Type B pancreatic cell (in vitro differentiated cells): Measurements from ENCODE around the gene SLC5A9. TPM values are rescaled to one million over a fixed set of nuclear protein-coding genes. Genes with fewer than 3 reads are reported as not detected.
"Not testable (repeated sequence)": the region's sequence is repeated elsewhere in the genome, so short reads cannot be mapped to it uniquely, and the experiment has no call there.

Experiments used
- DNase-seq: peaks from one replicate; pipeline ENCODE4 v3.0.0; 2021; ENCODE audit warnings: mixed read lengths; ENCODE audit not compliant: unreplicated experiment; ENCODE audit errors: extremely low spot score
- H3K27ac Mint-ChIP-seq: 2 replicates; pipeline ENCODE4 v1.8.0; 2021; ENCODE audit warnings: mild to moderate bottlenecking, mixed read lengths
- H3K27me3 Mint-ChIP-seq: 2 replicates; pipeline ENCODE4 v1.8.0; 2021; ENCODE audit warnings: mixed read lengths
- H3K36me3 Mint-ChIP-seq: 2 replicates; pipeline ENCODE4 v1.8.0; 2021; ENCODE audit warnings: mixed read lengths
- H3K4me1 Mint-ChIP-seq: one replicate; pipeline ENCODE4 v1.8.0; 2021; ENCODE audit warnings: mixed read lengths; ENCODE audit not compliant: unreplicated experiment
- H3K4me3 Mint-ChIP-seq: 2 replicates; pipeline ENCODE4 v1.8.0; 2021; ENCODE audit warnings: mild to moderate bottlenecking, mixed read lengths
- H3K9me3 Mint-ChIP-seq: 2 replicates; pipeline ENCODE4 v1.8.0; 2021; ENCODE audit warnings: mixed read lengths
- total RNA-seq: library from RNA; stranded (reverse); gene quantifications from 2 replicates; pipeline ENCODE4 v1.2.1, GENCODE V29; 2021; ENCODE audit warnings: low replicate concordance
- TF ChIP-seq, protein P1 (sequence below): fragments of 200-600 bp; sonication (generic); conservative IDR thresholded peaks from 2 replicates; pipeline ENCODE4 v1.5.0; 2021; ENCODE audit warnings: antibody characterized with exemption, mild to moderate bottlenecking

Gene SLC5A9
- total RNA-seq, 1 donor from 2014 or later: 1.6 TPM

GRCh38 chr1:48251821-48252220 is 29.3 kb downstream of the SLC5A9 start:
- DNase-seq: no peak
- Mint-ChIP-seq H3K27me3 (no peaks in the 10 kb centered on the region), H3K27ac (no peak overlapping the region), H3K9me3 (no peaks in the 10 kb centered on the region), H3K4me3 (no peak overlapping the region), H3K4me1 (no peaks in the 10 kb centered on the region), H3K36me3 (no peaks in the 10 kb centered on the region)
- TF ChIP-seq, protein P1, sequence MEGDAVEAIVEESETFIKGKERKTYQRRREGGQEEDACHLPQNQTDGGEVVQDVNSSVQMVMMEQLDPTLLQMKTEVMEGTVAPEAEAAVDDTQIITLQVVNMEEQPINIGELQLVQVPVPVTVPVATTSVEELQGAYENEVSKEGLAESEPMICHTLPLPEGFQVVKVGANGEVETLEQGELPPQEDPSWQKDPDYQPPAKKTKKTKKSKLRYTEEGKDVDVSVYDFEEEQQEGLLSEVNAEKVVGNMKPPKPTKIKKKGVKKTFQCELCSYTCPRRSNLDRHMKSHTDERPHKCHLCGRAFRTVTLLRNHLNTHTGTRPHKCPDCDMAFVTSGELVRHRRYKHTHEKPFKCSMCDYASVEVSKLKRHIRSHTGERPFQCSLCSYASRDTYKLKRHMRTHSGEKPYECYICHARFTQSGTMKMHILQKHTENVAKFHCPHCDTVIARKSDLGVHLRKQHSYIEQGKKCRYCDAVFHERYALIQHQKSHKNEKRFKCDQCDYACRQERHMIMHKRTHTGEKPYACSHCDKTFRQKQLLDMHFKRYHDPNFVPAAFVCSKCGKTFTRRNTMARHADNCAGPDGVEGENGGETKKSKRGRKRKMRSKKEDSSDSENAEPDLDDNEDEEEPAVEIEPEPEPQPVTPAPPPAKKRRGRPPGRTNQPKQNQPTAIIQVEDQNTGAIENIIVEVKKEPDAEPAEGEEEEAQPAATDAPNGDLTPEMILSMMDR: no peak

GRCh38 chr1:48254254-48254653 is 31.7 kb downstream of the SLC5A9 start:
- Mint-ChIP-seq H3K9me3 (no peaks in the 10 kb centered on the region), H3K4me1 (no peaks in the 10 kb centered on the region), H3K27me3 (no peaks in the 10 kb centered on the region), H3K4me3 (no peak overlapping the region), H3K36me3 (no peaks in the 10 kb centered on the region), H3K27ac (no peak overlapping the region)
- DNase-seq: no peak
- TF ChIP-seq, protein P1: no peak

- H3K36me3 Mint-ChIP-seq: no peaks in the 10 kb centered on the region
- no peak overlapping the region for H3K27ac Mint-ChIP-seq
- no peaks in the 10 kb centered on the region for H3K9me3 Mint-ChIP-seq
- TF ChIP-seq, protein P1: no peak
- no peak overlapping the region for H3K4me3 Mint-ChIP-seq
- no peak for DNase-seq
- no peaks in the 10 kb centered on the region for H3K27me3 Mint-ChIP-seq
- H3K4me1 Mint-ChIP-seq: no peaks in the 10 kb centered on the region
Observed at GRCh38 chr1:48258106-48258505, 35.6 kb downstream of the SLC5A9 start.

GRCh38 chr1:48261881-48262400 is 39.4 kb downstream of the SLC5A9 start:
- no peaks in the 10 kb centered on the region for H3K27me3 Mint-ChIP-seq
- DNase-seq: no peak

GRCh38 chr1:48263041-48263440 is 40.5 kb downstream of the SLC5A9 start:
- Mint-ChIP-seq H3K9me3 (no peaks in the 10 kb centered on the region), H3K4me3 (no peak overlapping the region), H3K27ac (no peak overlapping the region), H3K36me3 (no peaks in the 10 kb centered on the region), H3K27me3 (no peaks in the 10 kb centered on the region), H3K4me1 (no peaks in the 10 kb centered on the region)
- DNase-seq: no peak
- TF ChIP-seq, protein P1: no peak

More at GRCh38 chr1:48261881-48262400, 39.4 kb downstream of the SLC5A9 start:
- H3K4me3 Mint-ChIP-seq: no peak overlapping the region
- H3K4me1 Mint-ChIP-seq: no peaks in the 10 kb centered on the region
- H3K27ac Mint-ChIP-seq: no peak overlapping the region
- H3K36me3 Mint-ChIP-seq: no peaks in the 10 kb centered on the region
- TF ChIP-seq, protein P1: no peak
- no peaks in the 10 kb centered on the region for H3K9me3 Mint-ChIP-seq

GRCh38 chr1:48266576-48266975 is 44.1 kb downstream of the SLC5A9 start:
- no peak for DNase-seq
- Mint-ChIP-seq H3K36me3 (no peaks in the 10 kb centered on the region), H3K4me3 (no peak overlapping the region), H3K27me3 (no peaks in the 10 kb centered on the region), H3K9me3 (no peaks in the 10 kb centered on the region), H3K27ac (no peak overlapping the region), H3K4me1 (no peaks in the 10 kb centered on the region)
- TF ChIP-seq, protein P1: no peak

DNA sequence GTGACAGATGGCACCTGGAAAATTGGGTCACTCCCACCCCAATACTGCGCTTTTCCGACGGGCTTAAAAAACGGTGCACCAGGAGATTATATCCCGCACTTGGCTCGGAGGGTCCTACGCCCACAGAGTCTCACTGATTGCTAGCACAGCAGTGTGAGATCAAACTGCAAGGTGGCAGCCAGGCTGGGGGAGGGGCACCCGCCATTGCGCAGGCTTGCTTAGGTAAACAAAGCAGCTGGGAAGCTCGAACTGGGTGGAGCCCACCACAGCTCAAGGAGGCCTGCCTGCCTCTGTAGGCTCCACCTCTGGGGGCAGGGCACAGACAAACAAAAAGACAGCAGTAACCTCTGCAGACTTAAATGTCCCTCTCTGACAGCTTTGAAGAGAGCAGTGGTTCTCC is 54.9 kb downstream of the SLC5A9 start:
- H3K9me3 Mint-ChIP-seq: not testable (repeated sequence)

GRCh38 chr1:48282329-48282728 is 59.8 kb downstream of the SLC5A9 start:
- DNase-seq, H3K9me3 Mint-ChIP-seq, H3K27ac Mint-ChIP-seq, H3K4me1 Mint-ChIP-seq, H3K27me3 Mint-ChIP-seq, H3K36me3 Mint-ChIP-seq, H3K4me3 Mint-ChIP-seq: not testable (repeated sequence)

More for the DNA sequence above, 54.9 kb downstream of the SLC5A9 start:
- not testable (repeated sequence) for H3K36me3 Mint-ChIP-seq, H3K4me3 Mint-ChIP-seq, H3K27me3 Mint-ChIP-seq, H3K4me1 Mint-ChIP-seq, H3K27ac Mint-ChIP-seq, DNase-seq
